ENCODE data around the gene SNX13.

Gene SNX13

DNA sequence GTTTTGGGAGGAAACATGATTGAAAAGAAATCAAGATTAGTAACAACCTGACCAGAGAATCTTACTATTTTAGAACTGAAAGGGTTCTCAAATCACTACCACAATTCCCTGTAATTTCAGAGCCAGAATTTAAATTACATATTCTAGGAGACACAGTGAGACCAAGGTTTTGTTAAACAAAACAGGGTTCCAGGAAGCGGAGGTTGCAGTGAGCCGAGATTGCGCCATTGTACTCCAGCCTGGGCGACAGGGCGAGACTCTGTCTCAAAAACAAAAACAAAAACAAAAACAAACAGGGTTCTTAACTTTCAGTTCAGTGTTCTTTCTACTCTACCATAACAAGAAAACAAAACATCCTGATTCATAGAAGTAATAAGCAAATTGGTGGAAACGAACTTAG lies 57.6 kb downstream of the SNX13 start:
- TF ChIP-seq, protein P1, sequence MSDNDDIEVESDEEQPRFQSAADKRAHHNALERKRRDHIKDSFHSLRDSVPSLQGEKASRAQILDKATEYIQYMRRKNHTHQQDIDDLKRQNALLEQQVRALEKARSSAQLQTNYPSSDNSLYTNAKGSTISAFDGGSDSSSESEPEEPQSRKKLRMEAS (IDR thresholded peaks at IDR 0.05; ENCODE audit: low read depth, low read length), result no peak
- TF ChIP-seq, protein P2, sequence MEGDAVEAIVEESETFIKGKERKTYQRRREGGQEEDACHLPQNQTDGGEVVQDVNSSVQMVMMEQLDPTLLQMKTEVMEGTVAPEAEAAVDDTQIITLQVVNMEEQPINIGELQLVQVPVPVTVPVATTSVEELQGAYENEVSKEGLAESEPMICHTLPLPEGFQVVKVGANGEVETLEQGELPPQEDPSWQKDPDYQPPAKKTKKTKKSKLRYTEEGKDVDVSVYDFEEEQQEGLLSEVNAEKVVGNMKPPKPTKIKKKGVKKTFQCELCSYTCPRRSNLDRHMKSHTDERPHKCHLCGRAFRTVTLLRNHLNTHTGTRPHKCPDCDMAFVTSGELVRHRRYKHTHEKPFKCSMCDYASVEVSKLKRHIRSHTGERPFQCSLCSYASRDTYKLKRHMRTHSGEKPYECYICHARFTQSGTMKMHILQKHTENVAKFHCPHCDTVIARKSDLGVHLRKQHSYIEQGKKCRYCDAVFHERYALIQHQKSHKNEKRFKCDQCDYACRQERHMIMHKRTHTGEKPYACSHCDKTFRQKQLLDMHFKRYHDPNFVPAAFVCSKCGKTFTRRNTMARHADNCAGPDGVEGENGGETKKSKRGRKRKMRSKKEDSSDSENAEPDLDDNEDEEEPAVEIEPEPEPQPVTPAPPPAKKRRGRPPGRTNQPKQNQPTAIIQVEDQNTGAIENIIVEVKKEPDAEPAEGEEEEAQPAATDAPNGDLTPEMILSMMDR (IDR thresholded peaks at IDR 0.05; ENCODE audit: low read depth, low read length), result no peak
- TF ChIP-seq MYC (IDR thresholded peaks at IDR 0.05; ENCODE audit: low read depth, low read length), result no peak
- no peak for TF ChIP-seq POLR2A (IDR thresholded peaks at IDR 0.05; ENCODE audit: extremely low read depth, insufficient read length)

DNA sequence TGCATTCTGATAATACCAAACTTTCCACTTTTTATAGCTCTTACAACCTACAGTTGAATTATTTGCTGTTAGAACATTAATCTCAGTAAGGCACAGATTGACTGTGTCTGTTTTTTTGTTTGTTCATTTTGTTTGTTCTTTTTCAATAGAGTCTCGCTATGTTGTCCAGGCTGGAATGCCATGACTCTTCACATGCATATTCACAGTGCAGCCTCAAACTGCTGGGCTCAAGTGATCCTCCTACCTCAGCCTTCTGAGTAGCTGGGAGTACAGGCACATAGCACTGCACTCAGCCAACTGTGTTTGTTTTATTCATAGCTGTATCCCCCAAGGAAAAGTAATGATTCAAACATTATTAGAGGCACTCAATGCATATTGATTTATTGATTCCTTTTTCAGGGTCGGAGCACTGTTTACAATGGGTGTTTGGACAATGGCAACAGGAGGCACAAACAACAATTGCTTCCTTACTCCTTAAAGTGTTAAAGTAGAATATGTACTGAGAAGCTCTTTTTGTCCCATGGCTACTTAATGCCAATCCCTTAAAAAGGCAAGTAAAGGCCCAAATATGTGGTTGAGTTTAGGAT lies 61.1 kb downstream of the SNX13 start:
- DNase-seq (ENCODE audit: low read depth), result no peak
- no peak overlapping the region for H3K4me3 ChIP-seq (ENCODE audit: low read depth, low read length)
- TF ChIP-seq, protein P2 (IDR thresholded peaks at IDR 0.05; ENCODE audit: low read depth, low read length), result no peak
- TF ChIP-seq, protein P1 (IDR thresholded peaks at IDR 0.05; ENCODE audit: low read depth, low read length), result no peak
- TF ChIP-seq MYC (IDR thresholded peaks at IDR 0.05; ENCODE audit: low read depth, low read length) (no peak), POLR2A (IDR thresholded peaks at IDR 0.05; ENCODE audit: extremely low read depth, insufficient read length) (no peak)

More for the DNA sequence above, 57.6 kb downstream of the SNX13 start:
- no peak overlapping the region for H3K4me3 ChIP-seq (ENCODE audit: low read depth, low read length)
- DNase-seq (ENCODE audit: low read depth), result no peak

DNA sequence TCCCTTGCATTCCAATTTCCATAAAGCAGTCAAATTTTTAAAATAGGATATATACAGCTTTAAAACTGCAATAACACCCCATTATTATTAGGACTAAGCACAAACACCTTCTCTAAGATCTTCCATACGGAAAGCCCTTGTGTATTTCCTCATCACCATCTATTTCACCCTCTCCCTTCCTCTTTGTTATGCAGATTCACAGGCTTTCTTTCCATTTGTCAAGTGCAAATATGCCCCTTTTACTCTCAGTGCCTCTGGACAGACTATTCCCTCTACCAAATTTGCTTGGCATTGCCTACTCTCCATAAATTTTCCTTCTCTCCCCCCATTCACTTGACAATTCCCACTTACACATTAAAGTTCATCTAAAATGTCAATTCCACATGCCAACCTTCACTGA lies 61.7 kb downstream of the SNX13 start:
- TF ChIP-seq POLR2A (IDR thresholded peaks at IDR 0.05; ENCODE audit: extremely low read depth, insufficient read length) (no peak), MYC (IDR thresholded peaks at IDR 0.05; ENCODE audit: low read depth, low read length) (no peak)
- TF ChIP-seq, protein P1 (IDR thresholded peaks at IDR 0.05; ENCODE audit: low read depth, low read length), result no peak
- no peak for DNase-seq (ENCODE audit: low read depth)
- H3K4me3 ChIP-seq (ENCODE audit: low read depth, low read length), result no peak overlapping the region

DNA sequence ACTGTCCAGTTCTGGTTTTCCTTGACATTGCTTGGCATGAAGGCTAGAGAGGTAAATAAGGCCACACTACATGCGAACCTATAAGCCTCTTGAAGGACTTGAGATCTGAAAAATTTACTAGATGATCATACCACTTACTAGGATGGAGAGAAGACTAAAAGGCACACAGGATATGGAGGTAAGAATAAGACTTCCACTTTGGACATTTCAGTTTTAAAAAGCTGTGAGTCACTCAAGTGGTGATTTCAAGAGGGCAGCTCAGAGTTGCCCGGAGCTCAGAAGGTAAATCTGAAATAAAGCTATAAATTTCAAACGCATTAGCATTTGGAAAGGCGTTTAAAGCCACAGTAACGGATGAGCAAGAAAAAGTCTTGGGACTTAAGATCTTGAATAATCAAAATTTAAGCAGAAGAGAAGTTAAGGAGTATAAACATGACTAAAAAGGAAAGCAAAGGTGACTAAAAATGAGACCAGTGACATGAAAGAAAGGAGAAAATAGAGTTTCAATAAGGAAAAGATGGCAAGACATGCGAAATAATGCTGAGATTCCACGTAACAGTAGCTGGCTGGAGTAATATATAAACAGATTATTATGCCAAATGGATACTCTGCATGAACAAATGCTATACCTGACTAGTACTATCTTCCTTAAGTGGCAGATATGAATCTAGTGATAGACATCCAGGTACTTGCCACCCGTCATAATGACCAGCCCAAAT lies 68.3 kb downstream of the SNX13 start:
- H3K4me3 ChIP-seq (ENCODE audit: low read depth, low read length), result no peak overlapping the region
- DNase-seq (ENCODE audit: low read depth), result no peak
- TF ChIP-seq POLR2A (IDR thresholded peaks at IDR 0.05; ENCODE audit: extremely low read depth, insufficient read length), result no peak
- TF ChIP-seq, protein P1 (IDR thresholded peaks at IDR 0.05; ENCODE audit: low read depth, low read length), result no peak
- TF ChIP-seq MYC (IDR thresholded peaks at IDR 0.05; ENCODE audit: low read depth, low read length), result no peak
- TF ChIP-seq, protein P2 (IDR thresholded peaks at IDR 0.05; ENCODE audit: low read depth, low read length), result no peak

DNA sequence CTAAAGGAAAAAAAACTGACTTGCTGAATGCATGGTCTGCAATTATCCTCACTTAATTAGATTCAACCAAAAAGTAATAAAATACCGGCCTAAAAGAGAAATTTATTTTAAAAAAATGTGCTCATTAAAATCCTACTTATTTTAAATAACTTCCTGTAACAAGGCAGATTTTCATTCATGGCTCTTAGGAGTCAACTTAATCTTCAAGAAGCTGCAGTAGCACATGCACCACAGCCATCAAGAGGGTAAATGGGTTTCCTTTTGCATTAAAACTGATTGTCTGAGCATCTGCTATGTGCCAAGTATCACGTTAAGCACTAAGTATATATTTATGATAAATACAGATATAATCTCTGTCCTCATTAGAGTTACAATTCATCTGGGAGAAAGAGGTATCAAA lies 69.9 kb downstream of the SNX13 start:
- DNase-seq (ENCODE audit: low read depth), result no peak
- TF ChIP-seq POLR2A (IDR thresholded peaks at IDR 0.05; ENCODE audit: extremely low read depth, insufficient read length) (no peak), MYC (IDR thresholded peaks at IDR 0.05; ENCODE audit: low read depth, low read length) (no peak)
- TF ChIP-seq, protein P1 (IDR thresholded peaks at IDR 0.05; ENCODE audit: low read depth, low read length), result no peak
- TF ChIP-seq, protein P2 (IDR thresholded peaks at IDR 0.05; ENCODE audit: low read depth, low read length), result no peak
- no peak overlapping the region for H3K4me3 ChIP-seq (ENCODE audit: low read depth, low read length)

DNA sequence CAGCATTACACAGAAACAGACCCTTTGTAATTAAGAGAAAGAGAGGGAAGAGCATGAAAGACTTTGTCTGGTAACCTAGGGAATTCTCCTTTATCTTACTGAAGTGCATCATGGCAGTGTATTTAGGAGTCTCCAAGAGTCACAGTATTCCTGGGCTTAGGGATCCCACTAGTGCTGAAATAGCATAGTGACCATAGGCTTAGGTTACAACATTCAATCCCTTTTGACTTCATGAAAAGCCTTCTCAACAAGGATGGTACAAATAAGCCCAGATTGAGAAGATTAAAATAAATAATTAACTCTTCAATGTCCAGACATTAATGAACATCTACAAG lies 76.5 kb downstream of the SNX13 start:
- no peak overlapping the region for H3K4me3 ChIP-seq (ENCODE audit: low read depth, low read length)
- no peak for TF ChIP-seq MYC (IDR thresholded peaks at IDR 0.05; ENCODE audit: low read depth, low read length)
- DNase-seq (ENCODE audit: low read depth), result no peak
